Natural killer cell (primary cell): ENCODE results near the gene CTTNBP2NL. TPM values are rescaled to one million over a fixed set of nuclear protein-coding genes. Genes with fewer than 3 reads are reported as not detected.

Source experiments
- ATAC-seq, 3 donors: fragments of 150-1000 bp in 2 of 3; fragments of 200-7000 bp in 1 of 3; cut with Tn5 transposase; 1 replicate in 1 of 3; 2 replicates in 2 of 3; pipeline ENCODE4 v1.10.0; 2021; ENCODE audit warnings: mild to moderate bottlenecking in 2 of 3, moderate library complexity in 2 of 3
- DNase-seq, 2 donors: peaks; one replicate each; pipeline versions ENCODE4 v3.0.0 to v3.0.0-alpha.2; 2013 to 2021; ENCODE audit warnings: mixed read lengths in 1 of 2
- H3K27ac ChIP-seq: one replicate; pipeline ENCODE4 v1.5.1; 2013; ENCODE audit warnings: mild to moderate bottlenecking, low read length
- H3K27me3 ChIP-seq: one replicate; pipeline ENCODE4 v1.6.1; 2013; ENCODE audit warnings: low read length; ENCODE audit not compliant: control insufficient read depth, insufficient read depth
- H3K36me3 ChIP-seq: one replicate; pipeline ENCODE4 v1.6.1; 2013; ENCODE audit warnings: low read length; ENCODE audit not compliant: control insufficient read depth, insufficient read depth
- H3K4me1 ChIP-seq: one replicate; pipeline ENCODE4 v1.6.1; 2013; ENCODE audit warnings: low read length; ENCODE audit not compliant: control insufficient read depth, insufficient read depth
- H3K4me3 ChIP-seq: one replicate; pipeline ENCODE4 v1.5.1; 2013; ENCODE audit warnings: low read length
- H3K9me3 ChIP-seq: one replicate; pipeline ENCODE4 v1.6.1; 2013; ENCODE audit warnings: low read length; ENCODE audit not compliant: control insufficient read depth, insufficient read depth
- H3K27ac Mint-ChIP-seq, 2 donors: one replicate each; pipeline ENCODE4 v1.8.0; 2022; ENCODE audit warnings: mild to moderate bottlenecking in 2 of 2, mixed read lengths in 2 of 2, moderate library complexity in 1 of 2
- H3K27me3 Mint-ChIP-seq, 2 donors: one replicate each; pipeline ENCODE4 v1.8.0; 2022; ENCODE audit warnings: low read depth in 2 of 2, mixed read lengths in 2 of 2
- H3K36me3 Mint-ChIP-seq: one replicate; pipeline ENCODE4 v1.8.0; 2022; ENCODE audit warnings: mixed read lengths
- H3K4me1 Mint-ChIP-seq, 2 donors: one replicate each; pipeline ENCODE4 v1.8.0; 2022; ENCODE audit warnings: mixed read lengths in 2 of 2
- H3K4me3 Mint-ChIP-seq: one replicate; pipeline ENCODE4 v1.8.0; 2022; ENCODE audit warnings: mild to moderate bottlenecking, moderate library complexity, mixed read lengths
- H3K9me3 Mint-ChIP-seq, 2 donors: one replicate each; pipeline ENCODE4 v1.8.0; 2022; ENCODE audit warnings: mixed read lengths in 2 of 2
- CTCF ChIP-seq: fragments of 200-600 bp; IDR thresholded peaks from one replicate; pipeline ENCODE4 v1.8.0; 2022; ENCODE audit warnings: antibody characterized with exemption
- WGBS: methylation state at CpG from one replicate; pipeline ENCODE4 v1.1.7; 2013; ENCODE audit warnings: missing lambda C conversion rate; ENCODE audit not compliant: insufficient coverage; 5-methylcytosine and 5-hydroxymethylcytosine counted together
- intact Hi-C: fragments of 100-400 bp; cut with micrococcal nuclease; formaldehyde crosslinking; loops from one replicate; pipeline ENCODE4 v1.14.2; 2022
- total RNA-seq, 4 donors: library from RNA; stranded (reverse); fragments of 120-200 nt in 1 of 4; gene quantifications; one replicate each; pipeline versions ENCODE4 v1.2.3 to v1.2.4, GENCODE V29; 2013 to 2022

Gene CTTNBP2NL
- total RNA-seq, 3 donors from 2014 or later (not counting 1 experiment from before 2014, with no cell fraction given) = 0.07 to 0.94 (median 0.15) TPM

GRCh38 chr1:112359961-112360767 lies 35.9 kb upstream of the CTTNBP2NL start:
- Mint-ChIP-seq H3K4me3 (no peak overlapping the region), H3K36me3 (no peaks in the 10 kb centered on the region), H3K27ac (no peak overlapping the region), H3K9me3 (no peaks in the 10 kb centered on the region), H3K4me1 (peaks cover 0 to 18% of the 10 kb centered on the region in 2 donors), H3K27me3 (peaks cover 32 to 46% of the 10 kb centered on the region in 2 donors)
- no peak for ATAC-seq
- 75% methylated on average over 11 of the region's 11 CpGs for WGBS
- no peak for TF ChIP-seq CTCF
- Histone ChIP-seq H3K4me1 (no peaks in the 10 kb centered on the region), H3K4me3 (no peak overlapping the region), H3K9me3 (no peaks in the 10 kb centered on the region), H3K27ac (no peak overlapping the region), H3K36me3 (no peaks in the 10 kb centered on the region), H3K27me3 (peaks cover 2% of the 10 kb centered on the region)
- intact Hi-C loops = no loop called here
- DNase-seq = no peak

- Mint-ChIP-seq H3K27ac (no peak overlapping the region), H3K9me3 (no peaks in the 10 kb centered on the region), H3K4me3 (no peak overlapping the region), H3K27me3 (peaks cover 30 to 37% of the 10 kb centered on the region in 2 donors), H3K4me1 (peaks cover 0 to 2% of the 10 kb centered on the region in 2 donors), H3K36me3 (no peaks in the 10 kb centered on the region)
- ATAC-seq (no peak), DNase-seq (no peak)
- H3K27ac ChIP-seq = no peak overlapping the region
- peaks cover 2% of the 10 kb centered on the region for H3K27me3 ChIP-seq
- no peak overlapping the region for H3K4me3 ChIP-seq
- H3K9me3 ChIP-seq = no peaks in the 10 kb centered on the region
- H3K4me1 ChIP-seq = no peaks in the 10 kb centered on the region
- H3K36me3 ChIP-seq = no peaks in the 10 kb centered on the region
- intact Hi-C loops = no loop called here
- TF ChIP-seq CTCF = no peak
- WGBS = no CpG with 5 or more reads among the region's 2 CpGs
These were observed 32.4 kb upstream of the CTTNBP2NL start for GRCh38 chr1:112363636-112364035.

- Histone ChIP-seq H3K4me1 (peaks cover 3% of the 10 kb centered on the region), H3K27ac (no peak overlapping the region), H3K27me3 (peaks cover 9% of the 10 kb centered on the region), H3K9me3 (no peaks in the 10 kb centered on the region), H3K4me3 (no peak overlapping the region), H3K36me3 (no peaks in the 10 kb centered on the region)
- no peak for TF ChIP-seq CTCF
- WGBS = 83% methylated on average over 2 of the region's 3 CpGs
- H3K27me3 Mint-ChIP-seq = peaks cover 36 to 53% of the 10 kb centered on the region in 2 donors
- intact Hi-C loops = no loop called here
- H3K9me3 Mint-ChIP-seq = no peaks in the 10 kb centered on the region
- ATAC-seq = no peak
- H3K4me3 Mint-ChIP-seq = no peak overlapping the region
- no peak overlapping the region for H3K27ac Mint-ChIP-seq
- no peaks in the 10 kb centered on the region for H3K36me3 Mint-ChIP-seq
- DNase-seq = no peak
- H3K4me1 Mint-ChIP-seq = peaks cover 4 to 5% of the 10 kb centered on the region in 2 donors
These were observed 27.8 kb upstream of the CTTNBP2NL start for GRCh38 chr1:112368198-112368597.
